Measurements from ENCODE around the gene CD68.
A peak's percentile ranks its signal among the peaks of the same experiment; 100 is the strongest.

CD68 gene

DNA sequence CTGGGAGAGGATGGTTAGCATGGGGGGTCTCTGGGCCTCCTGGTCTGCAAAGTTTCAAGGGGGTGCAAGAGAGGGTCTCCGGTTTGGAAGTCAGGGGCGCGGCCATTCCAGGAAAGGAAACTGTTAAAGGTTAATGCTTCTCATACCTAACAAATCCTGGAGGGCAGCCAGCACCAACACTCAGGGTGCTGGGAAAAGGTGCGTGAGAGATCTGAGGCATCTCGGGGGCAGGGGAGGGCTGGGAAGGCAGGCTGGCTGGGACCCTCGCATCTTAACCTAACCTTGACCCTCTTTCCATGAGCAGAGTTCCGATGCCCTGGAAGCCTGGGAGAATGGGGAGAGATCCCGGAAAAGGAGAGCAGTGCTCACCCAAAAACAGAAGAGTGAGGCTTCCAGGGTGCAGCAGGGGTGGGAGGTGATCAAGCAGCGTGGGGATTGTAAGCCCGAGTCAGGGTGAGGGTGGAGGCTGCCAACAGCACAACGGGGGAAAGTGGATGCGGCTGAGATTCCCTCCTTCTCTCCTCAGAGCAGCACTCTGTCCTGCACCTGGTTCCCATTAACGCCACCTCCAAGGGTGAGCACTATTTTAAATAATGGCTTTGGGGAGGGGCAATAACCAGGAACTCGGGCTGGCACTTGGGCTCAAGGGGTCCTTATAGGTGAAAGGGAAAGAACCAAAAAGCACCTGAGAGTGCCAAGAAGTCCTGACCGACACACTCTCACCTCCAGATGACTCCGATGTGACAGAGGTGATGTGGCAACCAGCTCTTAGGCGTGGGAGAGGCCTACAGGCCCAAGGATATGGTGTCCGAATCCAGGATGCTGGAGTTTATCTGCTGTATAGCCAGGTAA lies 19.9 kb upstream of the CD68 start:
- DNase-seq: no peak

- peak; percentile 19 for DNase-seq
These were observed 19.0 kb upstream of the CD68 start for GRCh38 chr17:7560172-7561027.

GRCh38 chr17:7561028-7561575 lies 18.3 kb upstream of the CD68 start:
- DNase-seq: peak; percentile 2

DNA sequence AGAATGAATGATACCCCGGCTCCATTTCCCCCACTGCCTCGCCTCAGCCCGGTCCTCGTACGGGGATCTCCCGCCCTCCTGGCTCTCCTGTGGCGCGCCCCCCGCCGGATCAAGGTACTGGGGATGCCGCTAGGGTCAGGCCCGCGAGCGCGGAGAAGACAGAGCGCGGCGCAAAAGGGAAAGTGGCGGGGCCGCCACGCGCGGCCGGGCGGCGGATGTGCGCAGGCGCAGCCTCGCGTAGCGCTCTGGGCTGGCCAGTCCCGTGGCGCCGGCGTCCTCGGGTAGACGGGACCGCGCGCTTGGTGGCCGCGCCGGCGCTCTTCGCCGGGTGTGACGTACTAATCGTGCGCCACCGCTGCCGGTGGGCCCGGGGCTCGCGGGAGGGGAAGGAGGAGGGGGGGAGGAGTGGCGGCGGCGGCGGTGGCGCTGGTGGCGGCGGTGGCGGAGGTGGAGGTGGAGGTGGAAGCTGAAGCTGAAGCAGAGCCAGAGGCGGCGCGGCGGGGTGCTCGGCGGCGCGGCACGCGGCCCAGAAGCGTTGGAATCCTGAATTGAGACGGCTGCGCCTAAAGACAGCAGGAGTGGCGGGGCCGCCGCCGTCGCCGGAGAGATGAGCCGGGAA lies 17.7 kb upstream of the CD68 start, which contains the start of gene SENP3:
SENP3 (plus strand) TSS at position 331 of the 619 bp plus-strand sequence. CDS start 1,158 bp downstream, outside the sequence.
- DNase-seq: peak; percentile 31

DNA sequence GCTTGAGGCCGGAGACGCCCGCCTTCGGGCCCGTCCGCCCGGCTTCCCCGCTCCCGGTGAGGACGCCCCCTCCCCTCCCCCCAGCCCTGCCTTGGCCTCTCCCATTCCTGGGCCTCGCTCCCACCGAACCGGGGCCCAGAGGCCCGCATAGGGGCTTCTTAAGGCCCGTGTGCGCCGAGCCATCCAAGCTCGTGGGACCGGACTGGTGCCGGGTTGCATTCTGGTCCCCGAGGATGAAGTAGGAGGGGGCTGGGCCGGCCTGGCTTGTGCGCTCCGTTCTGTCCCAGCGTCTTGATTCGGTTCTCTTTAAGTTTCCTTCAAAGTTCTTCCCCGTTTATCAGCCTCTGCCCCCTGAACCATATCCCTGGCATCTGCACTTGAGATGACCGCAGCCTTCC lies 17.2 kb upstream of the CD68 start:
- DNase-seq: no peak

- DNase-seq: no peak
These were observed 16.1 kb upstream of the CD68 start for GRCh38 chr17:7563115-7563869.

GRCh38 chr17:7569571-7569970 lies 9.9 kb upstream of the CD68 start:
- DNase-seq: no peak

DNA sequence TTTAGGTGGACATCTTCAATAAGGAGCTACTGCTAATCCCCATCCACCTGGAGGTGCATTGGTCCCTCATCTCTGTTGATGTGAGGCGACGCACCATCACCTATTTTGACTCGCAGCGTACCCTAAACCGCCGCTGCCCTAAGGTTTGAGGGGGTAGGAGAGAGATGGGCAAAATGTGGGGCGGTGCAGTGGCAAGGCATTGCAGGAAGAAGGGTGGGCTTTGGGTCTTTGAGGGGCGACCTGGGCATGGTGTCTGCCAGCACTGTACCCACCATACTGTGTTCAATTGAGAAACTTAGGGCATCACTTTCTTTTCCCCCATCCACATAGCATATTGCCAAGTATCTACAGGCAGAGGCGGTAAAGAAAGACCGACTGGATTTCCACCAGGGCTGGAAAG lies 9.1 kb upstream of the CD68 start:
- no peak for DNase-seq

DNA sequence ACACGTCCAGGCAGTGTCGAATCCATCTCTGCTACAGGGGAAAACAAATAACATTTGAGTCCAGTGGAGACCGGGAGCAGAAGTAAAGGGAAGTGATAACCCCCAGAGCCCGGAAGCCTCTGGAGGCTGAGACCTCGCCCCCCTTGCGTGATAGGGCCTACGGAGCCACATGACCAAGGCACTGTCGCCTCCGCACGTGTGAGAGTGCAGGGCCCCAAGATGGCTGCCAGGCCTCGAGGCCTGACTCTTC lies 7.2 kb upstream of the CD68 start:
- no peak for DNase-seq

- DNase-seq: peak; percentile 91
These were observed 6.7 kb upstream of the CD68 start for GRCh38 chr17:7572588-7573323.

DNA sequence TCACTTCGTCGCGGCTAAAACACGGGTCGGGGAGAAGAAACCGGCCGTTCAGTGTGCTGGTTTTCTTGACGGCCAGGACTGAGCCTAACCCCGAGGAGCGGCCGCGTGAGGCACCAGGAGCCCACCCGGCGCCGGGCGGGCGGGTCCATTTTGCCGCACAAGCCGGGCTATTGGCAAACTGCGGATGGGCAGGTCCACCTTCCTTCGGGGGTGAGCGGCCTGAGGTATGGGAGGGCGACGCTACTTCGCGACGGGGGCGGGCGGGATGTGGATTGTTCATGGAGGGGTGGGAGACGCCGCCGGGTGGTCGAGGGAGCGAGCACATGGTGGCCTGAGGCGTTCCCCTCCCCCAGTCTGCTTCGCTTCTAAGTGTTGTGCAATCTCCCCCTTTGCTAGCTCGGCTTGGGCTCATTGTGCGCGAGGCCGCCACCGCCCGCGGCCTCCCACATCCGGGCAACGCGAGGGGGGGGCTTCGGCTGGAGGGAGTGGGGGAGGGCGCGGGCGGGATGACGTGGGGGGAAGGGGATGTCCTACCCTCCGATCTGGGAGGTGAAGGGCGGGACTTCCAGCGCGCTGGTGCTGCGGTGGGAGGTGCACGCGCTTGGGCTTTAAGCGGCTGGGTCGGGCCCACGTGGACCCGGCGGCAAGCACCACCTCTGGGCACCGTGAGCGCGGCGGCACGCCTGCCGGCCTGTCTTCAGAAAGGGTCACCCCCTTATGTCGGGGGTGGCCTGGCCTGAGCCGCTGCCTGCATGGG lies 5.9 kb upstream of the CD68 start:
- peak; percentile 54 for DNase-seq

DNA sequence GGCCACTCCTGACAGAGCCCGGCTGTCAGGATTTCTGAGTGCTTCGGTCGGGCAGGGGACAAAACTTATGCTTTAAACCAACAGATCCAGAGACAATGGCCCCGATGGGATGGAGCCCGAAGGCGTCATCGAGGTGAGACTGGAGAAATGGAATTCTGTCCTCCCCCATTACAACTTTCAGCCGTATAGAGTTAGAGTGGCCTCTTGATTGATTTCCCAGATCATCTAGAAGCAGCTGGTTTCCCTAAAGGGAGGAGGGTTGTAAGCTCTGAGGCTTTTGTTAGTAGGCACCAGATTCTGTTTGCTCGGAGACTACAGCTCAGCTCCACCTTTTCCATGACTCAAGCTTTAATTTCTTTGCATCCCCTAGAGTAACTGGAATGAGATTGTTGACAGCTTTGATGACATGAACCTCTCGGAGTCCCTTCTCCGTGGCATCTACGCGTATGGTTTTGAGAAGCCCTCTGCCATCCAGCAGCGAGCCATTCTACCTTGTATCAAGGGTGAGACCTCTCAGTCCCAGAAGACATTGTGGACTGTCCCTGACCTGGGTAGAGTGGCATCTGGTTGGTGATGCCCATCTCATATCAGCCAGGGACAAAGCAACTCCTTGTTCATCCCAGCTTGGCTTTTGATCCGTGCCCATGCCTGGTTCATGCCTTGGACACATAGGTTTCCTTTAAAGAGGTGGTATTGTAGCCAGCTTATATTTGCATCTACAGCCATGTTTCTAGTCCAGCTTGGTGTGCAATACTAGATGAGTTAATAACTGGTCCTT lies 5.1 kb upstream of the CD68 start:
- no peak for DNase-seq

DNA sequence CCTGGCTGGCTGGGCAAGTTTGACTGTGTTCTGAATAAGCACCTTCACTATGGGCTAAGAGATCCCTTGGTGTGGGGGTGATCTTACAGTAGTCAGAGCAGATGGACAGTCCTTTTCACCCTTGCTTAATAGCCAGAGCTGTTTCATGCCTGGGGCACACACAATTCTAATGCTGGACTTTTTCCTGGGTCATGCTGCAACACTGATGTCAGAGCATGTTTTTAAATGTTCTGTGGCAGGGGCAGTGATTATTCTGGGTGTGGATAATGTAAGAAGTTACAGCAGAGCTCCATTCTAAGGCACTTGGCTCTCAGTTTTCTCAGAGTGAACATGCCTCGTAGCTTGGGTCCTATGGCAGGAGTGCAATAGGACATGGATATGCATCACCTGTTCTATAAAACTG lies 4.0 kb upstream of the CD68 start:
- DNase-seq: no peak

DNA sequence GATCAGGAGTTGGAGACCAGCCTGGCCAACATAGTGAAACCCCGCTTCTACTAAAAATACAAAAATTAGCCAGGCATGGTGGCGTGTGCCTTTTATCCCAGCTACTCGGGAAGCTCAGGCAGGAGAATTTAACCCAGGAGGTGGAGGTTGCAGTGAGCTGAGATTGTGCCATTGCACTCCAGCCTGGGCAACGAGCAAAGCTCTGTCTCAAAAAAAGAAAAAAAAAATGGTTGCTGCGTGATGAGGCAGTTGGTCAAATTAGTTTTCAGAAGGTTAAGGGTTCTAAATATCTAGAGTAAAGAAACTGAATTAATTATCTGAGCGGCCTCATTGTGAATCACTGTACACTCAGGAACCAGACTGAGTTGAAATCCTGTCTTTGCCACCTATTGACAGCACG lies 3.5 kb upstream of the CD68 start:
- no peak for DNase-seq

DNA sequence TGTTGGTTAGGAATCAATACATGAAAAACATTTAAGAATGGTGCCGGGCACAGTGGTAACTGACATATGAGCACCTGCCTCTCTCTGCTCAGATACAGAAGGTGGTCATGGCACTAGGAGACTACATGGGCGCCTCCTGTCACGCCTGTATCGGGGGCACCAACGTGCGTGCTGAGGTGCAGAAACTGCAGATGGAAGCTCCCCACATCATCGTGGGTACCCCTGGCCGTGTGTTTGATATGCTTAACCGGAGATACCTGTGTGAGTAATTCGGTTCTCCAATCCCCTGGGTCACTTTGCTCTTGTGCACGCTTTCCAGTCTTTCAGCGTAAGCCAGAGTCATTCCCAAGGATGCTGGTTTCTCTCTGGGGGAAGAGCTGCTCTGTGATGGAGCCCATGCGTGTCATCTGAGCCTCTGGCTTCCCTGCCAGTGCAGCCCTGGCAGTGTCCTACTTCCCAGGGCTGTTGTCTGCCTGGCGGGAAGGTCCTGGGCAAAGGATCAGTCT lies 3.0 kb upstream of the CD68 start:
- no peak for DNase-seq

- no peak for DNase-seq
These were observed 1.9 kb upstream of the CD68 start for GRCh38 chr17:7577327-7578199.

- DNase-seq: no peak
These were observed 581 bp downstream of the CD68 start for GRCh38 chr17:7579834-7580603.
